ENCODE results near the gene CLCN3. TPM values are rescaled to one million over a fixed set of nuclear protein-coding genes. Genes with fewer than 3 reads are reported as not detected.
"Not testable (repeated sequence)": the region's sequence is repeated elsewhere in the genome, so short reads cannot be mapped to it uniquely, and the experiment has no call there.

The CLCN3 gene
- total RNA-seq, 2 experiments from 2014 or later: 24.5 to 26.4 TPM

- Mint-ChIP-seq H3K27ac (peak overlapping the region; percentile 27), H3K4me3 (peak overlapping the region; percentile 84), H3K27me3 (peaks cover 9% of the 10 kb centered on the region), H3K36me3 (ENCODE audit: low read depth) (peaks cover 6% of the 10 kb centered on the region), H3K4me1 (peaks cover 28% of the 10 kb centered on the region), H3K9me3 (no peaks in the 10 kb centered on the region)
- no peak for DNase-seq
- ChIA-PET CTCF (interaction anchor here (0.8 to 2.0 kb wide), 3 partner anchors 21 to 747 kb away, joined by 3 to 10 read pairs (median 3); partner anchors contain the start of gene CBR4), POLR2A (interaction anchor here (0.8 to 2.6 kb wide), 5 partner anchors 8 to 144 kb away, joined by 3 to 11 read pairs (median 5); partner anchors contain the start of genes CLCN3 and NEK1)
Measured at GRCh38 chr4:169756971-169757574, 136.7 kb downstream of the CLCN3 start.

DNA sequence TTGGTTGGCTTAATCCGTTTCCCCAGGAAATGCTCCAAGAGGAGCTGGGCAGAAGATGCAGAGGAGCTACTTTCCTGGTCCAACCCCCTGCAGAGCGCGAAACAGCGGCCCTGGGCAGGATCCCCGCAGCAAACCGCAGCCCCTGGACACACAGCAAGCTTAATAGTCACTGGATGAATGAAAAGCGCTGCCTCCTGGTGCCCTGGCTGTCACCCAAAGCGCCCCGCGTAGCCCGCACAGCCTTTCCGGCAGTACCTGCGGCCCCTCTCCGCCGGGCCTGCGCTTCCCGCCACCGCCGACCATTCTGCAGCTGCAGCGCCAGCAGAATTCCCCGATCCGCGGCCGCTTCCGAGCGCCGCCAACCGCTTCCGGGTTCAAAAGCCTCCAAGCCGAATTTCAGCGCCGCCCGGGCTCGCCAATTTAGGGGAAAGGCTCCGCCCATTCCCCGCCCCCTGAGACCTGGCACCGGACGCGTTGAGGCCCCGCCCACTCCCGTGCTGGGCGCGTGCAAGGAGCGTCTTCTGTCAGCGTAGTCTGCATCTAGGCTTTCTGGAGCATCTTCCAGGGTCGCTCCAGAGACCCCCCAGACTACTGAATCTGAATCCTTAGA, 137.3 kb downstream of the CLCN3 start, which contains the start of gene HPF1:
Gene HPF1, minus strand, starts transcription at position 370 of the 610 bp plus-strand sequence. Its CDS starts 67 bp downstream, at position 303.
- no peaks in the 10 kb centered on the region for H3K9me3 Mint-ChIP-seq
- peaks cover 9% of the 10 kb centered on the region for H3K27me3 Mint-ChIP-seq
- peaks cover 28% of the 10 kb centered on the region for H3K4me1 Mint-ChIP-seq
- peak within 1 kb of the TSS; percentile 84 for H3K4me3 Mint-ChIP-seq
- CTCF ChIA-PET: interaction anchor here (0.8 to 2.0 kb wide), 3 partner anchors 22 to 747 kb away, joined by 3 to 10 read pairs (median 3); partner anchors contain the start of gene CBR4
- peak within 1 kb of the TSS; percentile 27 for H3K27ac Mint-ChIP-seq
- DNase-seq: peak; percentile 95
- H3K36me3 Mint-ChIP-seq (ENCODE audit: low read depth): peaks cover under 1% of the 10 kb centered on the region
- POLR2A ChIA-PET: interaction anchor here (0.8 to 2.6 kb wide), 5 partner anchors 9 to 145 kb away, joined by 3 to 11 read pairs (median 5); partner anchors contain the start of genes CLCN3 and NEK1

GRCh38 chr4:169758401-169758962, 138.1 kb downstream of the CLCN3 start:
- CTCF ChIA-PET: no interaction called here
- no peaks in the 10 kb centered on the region for H3K9me3 Mint-ChIP-seq
- POLR2A ChIA-PET: no interaction called here
- peak overlapping the region; percentile 84 for H3K4me3 Mint-ChIP-seq
- H3K27me3 Mint-ChIP-seq: peaks cover 12% of the 10 kb centered on the region
- no peaks in the 10 kb centered on the region for H3K36me3 Mint-ChIP-seq (ENCODE audit: low read depth)
- no peak for DNase-seq
- H3K27ac Mint-ChIP-seq: no peak overlapping the region
- H3K4me1 Mint-ChIP-seq: peaks cover 28% of the 10 kb centered on the region

DNA sequence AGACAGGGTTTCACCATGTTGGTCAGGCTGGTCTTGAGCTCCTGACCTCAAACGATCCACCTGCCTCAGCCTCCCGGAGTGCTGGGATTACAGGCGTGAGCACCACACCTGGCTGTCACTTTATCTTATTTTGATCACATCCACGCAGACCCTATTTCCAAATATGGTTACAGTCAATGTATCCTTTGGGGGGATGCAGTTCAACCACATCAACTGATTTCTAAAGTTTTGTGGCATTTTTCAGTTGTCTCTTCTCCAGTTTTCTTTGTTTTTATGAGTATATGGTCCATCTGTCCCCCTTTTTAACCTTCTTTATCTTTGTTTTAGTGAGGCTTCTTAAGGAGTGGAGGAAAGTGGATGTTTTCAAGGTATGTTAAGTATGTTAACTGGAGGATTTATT, 141.5 kb downstream of the CLCN3 start:
- Mint-ChIP-seq H3K36me3 (ENCODE audit: low read depth) (no peaks in the 10 kb centered on the region), H3K4me3 (no peak overlapping the region), H3K27me3 (peaks cover 12% of the 10 kb centered on the region), H3K4me1 (peaks cover 11% of the 10 kb centered on the region), H3K9me3 (no peaks in the 10 kb centered on the region), H3K27ac (no peak overlapping the region)
- ChIA-PET POLR2A (no interaction called here), CTCF (no interaction called here)
- no peak for DNase-seq

DNA sequence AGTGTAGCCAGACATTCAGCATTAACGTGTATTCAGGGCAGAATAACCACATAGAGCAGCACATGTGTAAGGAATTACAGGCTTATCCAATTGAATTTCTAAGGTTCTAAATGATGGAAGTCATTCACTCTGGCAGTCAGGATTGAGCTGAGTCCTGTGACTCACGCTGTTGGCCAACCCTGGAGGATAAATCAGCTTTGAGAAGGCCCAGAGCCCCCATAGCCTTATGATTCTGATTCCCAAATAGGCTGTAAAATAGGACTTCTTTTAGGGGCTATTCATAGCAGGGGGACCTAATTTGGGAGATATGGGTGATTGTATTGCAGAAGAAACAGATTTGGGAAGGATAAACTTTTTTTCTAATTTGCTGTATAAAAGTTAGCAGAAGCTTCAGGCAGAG, 145.5 kb downstream of the CLCN3 start:
- ChIA-PET CTCF (interaction anchor here (1.0 kb wide), 1 partner anchor 152 kb away, joined by 3 read pairs; no protein-coding TSS in a partner anchor), POLR2A (no interaction called here)
- Mint-ChIP-seq H3K4me1 (peaks cover 3% of the 10 kb centered on the region), H3K27ac (no peak overlapping the region), H3K4me3 (no peak overlapping the region), H3K36me3 (ENCODE audit: low read depth) (no peaks in the 10 kb centered on the region), H3K27me3 (peaks cover 6% of the 10 kb centered on the region), H3K9me3 (no peaks in the 10 kb centered on the region)
- no peak for DNase-seq

DNA sequence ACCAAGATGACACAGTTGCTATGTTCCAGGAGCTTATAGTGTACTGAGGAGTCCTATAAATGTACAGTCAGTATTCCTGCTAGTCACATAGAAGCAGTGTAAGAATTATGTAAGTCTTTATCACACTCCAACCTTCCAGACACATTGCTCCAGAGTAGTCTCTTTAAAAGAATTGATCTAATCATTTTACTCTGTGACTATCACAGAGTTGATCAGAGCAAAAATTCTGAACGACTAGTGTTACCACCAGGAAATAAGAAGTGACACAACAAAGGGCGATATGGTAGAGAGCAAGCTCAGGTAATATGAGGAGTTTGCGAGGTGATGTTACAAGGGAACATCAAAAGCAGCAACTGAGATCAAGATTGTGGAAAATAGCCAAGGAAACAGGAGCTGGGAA, 146.4 kb downstream of the CLCN3 start:
- ChIA-PET CTCF (interaction anchor here (1.0 kb wide), 1 partner anchor 153 kb away, joined by 3 read pairs; no protein-coding TSS in a partner anchor), POLR2A (no interaction called here)
- H3K27ac Mint-ChIP-seq: no peak overlapping the region
- no peak for DNase-seq
- H3K36me3 Mint-ChIP-seq (ENCODE audit: low read depth): no peaks in the 10 kb centered on the region
- peaks cover 6% of the 10 kb centered on the region for H3K27me3 Mint-ChIP-seq
- H3K4me1 Mint-ChIP-seq: peaks cover 5% of the 10 kb centered on the region
- no peaks in the 10 kb centered on the region for H3K9me3 Mint-ChIP-seq
- no peak overlapping the region for H3K4me3 Mint-ChIP-seq

- DNase-seq: no peak
- ChIA-PET POLR2A (no interaction called here), CTCF (no interaction called here)
- no peak overlapping the region for H3K4me3 Mint-ChIP-seq
- H3K27me3 Mint-ChIP-seq: no peaks in the 10 kb centered on the region
- peaks cover 5% of the 10 kb centered on the region for H3K4me1 Mint-ChIP-seq
- no peak overlapping the region for H3K27ac Mint-ChIP-seq
- no peaks in the 10 kb centered on the region for H3K36me3 Mint-ChIP-seq (ENCODE audit: low read depth)
- H3K9me3 Mint-ChIP-seq: no peaks in the 10 kb centered on the region
Measured at GRCh38 chr4:169768385-169768784, 148.0 kb downstream of the CLCN3 start.

GRCh38 chr4:169770416-169770815, 150.0 kb downstream of the CLCN3 start:
- peaks cover 7% of the 10 kb centered on the region for H3K27me3 Mint-ChIP-seq
- ChIA-PET POLR2A (no interaction called here), CTCF (no interaction called here)
- no peaks in the 10 kb centered on the region for H3K9me3 Mint-ChIP-seq
- H3K27ac Mint-ChIP-seq: no peak overlapping the region
- H3K4me3 Mint-ChIP-seq: no peak overlapping the region
- H3K4me1 Mint-ChIP-seq: peaks cover 6% of the 10 kb centered on the region
- H3K36me3 Mint-ChIP-seq (ENCODE audit: low read depth): no peaks in the 10 kb centered on the region
- DNase-seq: no peak

- H3K4me3 Mint-ChIP-seq; H3K9me3 Mint-ChIP-seq; H3K27ac Mint-ChIP-seq; DNase-seq; H3K4me1 Mint-ChIP-seq; POLR2A ChIA-PET; H3K36me3 Mint-ChIP-seq (ENCODE audit: low read depth): not testable (repeated sequence)
- H3K27me3 Mint-ChIP-seq: peaks cover 16% of the 10 kb centered on the region
- CTCF ChIA-PET: interaction anchor here (1.3 kb wide), 1 partner anchor 39 kb away, joined by 3 read pairs; no protein-coding TSS in a partner anchor
Measured at GRCh38 chr4:169771556-169772080, 151.2 kb downstream of the CLCN3 start.

Other genes with a start within 250 kb of the CLCN3 start
- gene NEK1, start 8.0 kb upstream of the CLCN3 start, total RNA-seq: 10 to 100 TPM; 14.6 to 14.8 TPM
- 10 to 100 TPM; 20.5 to 23.4 TPM for gene HPF1, start 137.4 kb downstream of the CLCN3 start, total RNA-seq

Data from activated CD4-positive, alpha-beta memory T cell treated with anti-CD3 and anti-CD28 coated beads, Interleukin-2, amount 10 ng/mL, durations not matched to agents 7 days and 5 days (primary cell).